Neural cell (in vitro differentiated cells): ENCODE results near the gene CDKAL1. TPM values are rescaled to one million over a fixed set of nuclear protein-coding genes. Genes with fewer than 3 reads are reported as not detected.

ENCODE experiments used
- H2AFZ ChIP-seq: fragments of 200-600, 300-800 bp; sonication (generic), shearing (Covaris generic); 2 replicates; pipeline ENCODE4 v1.6.0; 2014; ENCODE audit warnings: low read depth, mild to moderate bottlenecking, antibody characterized with exemption, low read length, moderate library complexity
- H3F3A ChIP-seq: fragments of 200-600 bp; shearing (Covaris generic); 2 replicates; pipeline ENCODE4 v1.6.1; 2016; ENCODE audit warnings: mild to moderate bottlenecking, moderate library complexity, mixed read lengths, antibody characterized with exemption, low read length; ENCODE audit not compliant: insufficient read depth, poor library complexity, severe bottlenecking
- H3K27ac ChIP-seq: fragments of 200-600, 300-800 bp; sonication (generic), shearing (Covaris generic); 2 replicates; pipeline ENCODE4 v1.5.1; 2014; ENCODE audit warnings: mild to moderate bottlenecking, low read length, moderate library complexity
- H3K27me3 ChIP-seq: fragments of 300-800, 200-600 bp; sonication (generic), shearing (Covaris generic); 2 replicates; pipeline ENCODE4 v1.6.0; 2014; ENCODE audit warnings: mild to moderate bottlenecking, low read depth, low read length, moderate library complexity; ENCODE audit not compliant: insufficient read depth
- H3K36me3 ChIP-seq: fragments of 300-800, 200-600 bp; sonication (generic), shearing (Covaris generic); 2 replicates; pipeline ENCODE4 v1.5.1; 2014; ENCODE audit warnings: mild to moderate bottlenecking, antibody characterized with exemption, low read length, moderate library complexity; ENCODE audit not compliant: insufficient read depth
- H3K4me2 ChIP-seq: fragments of 300-800, 200-600 bp; sonication (generic), shearing (Covaris generic); 2 replicates; pipeline ENCODE4 v1.6.0; 2014; ENCODE audit warnings: mild to moderate bottlenecking, low read length
- H3K4me3 ChIP-seq: fragments of 300-800, 200-600 bp; sonication (generic), shearing (Covaris generic); 2 replicates; pipeline ENCODE4 v1.5.1; 2014; ENCODE audit warnings: mild to moderate bottlenecking, low read length, moderate library complexity
- H3K79me2 ChIP-seq: fragments of 200-600 bp; shearing (Covaris generic); replicated peaks from 2 replicates; pipeline ENCODE4 v1.6.0; 2014; ENCODE audit warnings: mild to moderate bottlenecking, low read length, moderate library complexity; ENCODE audit not compliant: insufficient read depth
- H3K9ac ChIP-seq: fragments of 300-800, 200-600 bp; sonication (generic), shearing (Covaris generic); 2 replicates; pipeline ENCODE4 v1.6.1; 2016; ENCODE audit warnings: mild to moderate bottlenecking, low read length, mixed read lengths
- H3K9me2 ChIP-seq: fragments of 200-600 bp; shearing (Covaris generic); 2 replicates; pipeline ENCODE4 v1.6.1; 2016; ENCODE audit warnings: mild to moderate bottlenecking, low read length, mixed read lengths; ENCODE audit not compliant: insufficient read depth
- H3K9me3 ChIP-seq: fragments of 200-600, 300-800 bp; sonication (generic), shearing (Covaris generic); 2 replicates; pipeline ENCODE4 v1.6.1; 2016; ENCODE audit warnings: mild to moderate bottlenecking, mixed run types, low read length, moderate library complexity, mixed read lengths
- H4K20me1 ChIP-seq: fragments of 200-600 bp; shearing (Covaris generic); 2 replicates; pipeline ENCODE4 v1.6.1; 2016; ENCODE audit warnings: mild to moderate bottlenecking, mixed run types; ENCODE audit not compliant: insufficient read depth
- EP300 ChIP-seq: fragments of 450-650 bp; conservative IDR thresholded peaks from 2 replicates; pipeline ENCODE4 v1.6.1; 2014; ENCODE audit warnings: antibody characterized with exemption, mild to moderate bottlenecking, moderate library complexity; ENCODE audit not compliant: poor library complexity, severe bottlenecking
- EZH2 ChIP-seq: fragments of 200-600, 300-800 bp; shearing (Covaris generic), sonication (generic); IDR thresholded peaks from 2 replicates; pipeline ENCODE4 v1.6.1; 2014; ENCODE audit warnings: antibody characterized with exemption, low read length, borderline replicate concordance, mild to moderate bottlenecking; ENCODE audit not compliant: insufficient read depth, poor library complexity, severe bottlenecking
- MXI1 ChIP-seq: fragments of 450-650 bp; conservative IDR thresholded peaks from 2 replicates; pipeline ENCODE4 v1.6.1; 2014; ENCODE audit warnings: antibody characterized with exemption, mild to moderate bottlenecking; ENCODE audit not compliant: poor library complexity, severe bottlenecking
- POLR2AphosphoS5 ChIP-seq: IDR thresholded peaks from 2 replicates; pipeline ENCODE4 v1.6.1; 2012
- RAD21 ChIP-seq: fragments of 450-650 bp; conservative IDR thresholded peaks from 2 replicates; pipeline ENCODE4 v1.6.1; 2014; ENCODE audit warnings: antibody characterized with exemption, mild to moderate bottlenecking, moderate library complexity
- SMC3 ChIP-seq: fragments of 450-650 bp; conservative IDR thresholded peaks from 2 replicates; pipeline ENCODE4 v1.6.1; 2014; ENCODE audit warnings: antibody characterized with exemption, mild to moderate bottlenecking, moderate library complexity; ENCODE audit not compliant: poor library complexity
- TAF1 ChIP-seq: IDR thresholded peaks from 2 replicates; pipeline ENCODE4 v1.6.1; 2012; ENCODE audit warnings: low read depth
- polyA plus RNA-seq: library from polyadenylated mRNA; depleted of rRNA; stranded (reverse); fragments of >200 nt; gene quantifications from 2 replicates; pipeline ENCODE4 v1.2.3, GENCODE V29; 2014
- TF ChIP-seq, protein P1 (sequence below): IDR thresholded peaks from 2 replicates; pipeline ENCODE4 v1.6.1; 2012; ENCODE audit warnings: borderline replicate concordance
- TF ChIP-seq, protein P2 (sequence below): fragments of 450-650 bp; IDR thresholded peaks from 2 replicates; pipeline ENCODE4 v1.5.1; 2014; ENCODE audit warnings: antibody characterized with exemption, mild to moderate bottlenecking, moderate library complexity; ENCODE audit not compliant: poor library complexity, severe bottlenecking

The CDKAL1 gene
- polyA plus RNA-seq, 1 donor from 2014 or later: 10.7 TPM

DNA sequence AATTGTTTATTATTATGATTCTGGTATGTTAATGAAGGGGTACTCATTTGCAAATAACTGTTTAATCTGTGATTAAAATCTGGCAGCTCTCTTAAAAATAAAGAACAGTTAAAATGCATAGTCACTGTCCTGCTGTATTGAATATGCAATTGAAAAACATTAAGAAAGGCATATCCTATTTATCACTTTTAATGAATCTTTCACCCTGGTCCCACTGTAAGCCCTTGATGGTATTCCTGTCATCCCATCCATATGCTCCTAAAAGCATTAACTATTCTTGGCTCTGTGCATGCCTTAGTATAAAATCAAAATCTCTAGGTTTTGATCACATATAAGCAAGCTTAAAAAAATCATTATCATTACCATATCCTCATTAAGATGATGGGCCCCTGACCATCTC, 648.3 kb downstream of the CDKAL1 start:
- Histone ChIP-seq H3K9me2 (no peaks in the 10 kb centered on the region), H3K27ac (no peak overlapping the region), H3K9me3 (no peaks in the 10 kb centered on the region), H3K4me3 (no peak overlapping the region), H3K36me3 (no peaks in the 10 kb centered on the region), H3F3A (peaks cover 5% of the 10 kb centered on the region), H2AFZ (no peak overlapping the region), H4K20me1 (no peaks in the 10 kb centered on the region), H3K4me2 (no peak overlapping the region), H3K9ac (no peak overlapping the region), H3K27me3 (no peaks in the 10 kb centered on the region), H3K79me2 (no peaks in the 10 kb centered on the region)
- TF ChIP-seq, protein P1, sequence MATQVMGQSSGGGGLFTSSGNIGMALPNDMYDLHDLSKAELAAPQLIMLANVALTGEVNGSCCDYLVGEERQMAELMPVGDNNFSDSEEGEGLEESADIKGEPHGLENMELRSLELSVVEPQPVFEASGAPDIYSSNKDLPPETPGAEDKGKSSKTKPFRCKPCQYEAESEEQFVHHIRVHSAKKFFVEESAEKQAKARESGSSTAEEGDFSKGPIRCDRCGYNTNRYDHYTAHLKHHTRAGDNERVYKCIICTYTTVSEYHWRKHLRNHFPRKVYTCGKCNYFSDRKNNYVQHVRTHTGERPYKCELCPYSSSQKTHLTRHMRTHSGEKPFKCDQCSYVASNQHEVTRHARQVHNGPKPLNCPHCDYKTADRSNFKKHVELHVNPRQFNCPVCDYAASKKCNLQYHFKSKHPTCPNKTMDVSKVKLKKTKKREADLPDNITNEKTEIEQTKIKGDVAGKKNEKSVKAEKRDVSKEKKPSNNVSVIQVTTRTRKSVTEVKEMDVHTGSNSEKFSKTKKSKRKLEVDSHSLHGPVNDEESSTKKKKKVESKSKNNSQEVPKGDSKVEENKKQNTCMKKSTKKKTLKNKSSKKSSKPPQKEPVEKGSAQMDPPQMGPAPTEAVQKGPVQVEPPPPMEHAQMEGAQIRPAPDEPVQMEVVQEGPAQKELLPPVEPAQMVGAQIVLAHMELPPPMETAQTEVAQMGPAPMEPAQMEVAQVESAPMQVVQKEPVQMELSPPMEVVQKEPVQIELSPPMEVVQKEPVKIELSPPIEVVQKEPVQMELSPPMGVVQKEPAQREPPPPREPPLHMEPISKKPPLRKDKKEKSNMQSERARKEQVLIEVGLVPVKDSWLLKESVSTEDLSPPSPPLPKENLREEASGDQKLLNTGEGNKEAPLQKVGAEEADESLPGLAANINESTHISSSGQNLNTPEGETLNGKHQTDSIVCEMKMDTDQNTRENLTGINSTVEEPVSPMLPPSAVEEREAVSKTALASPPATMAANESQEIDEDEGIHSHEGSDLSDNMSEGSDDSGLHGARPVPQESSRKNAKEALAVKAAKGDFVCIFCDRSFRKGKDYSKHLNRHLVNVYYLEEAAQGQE: no peak
- TF ChIP-seq EP300 (no peak), TAF1 (no peak), SMC3 (no peak), EZH2 (no peak), RAD21 (no peak), MXI1 (no peak), POLR2AphosphoS5 (no peak)
- TF ChIP-seq, protein P2, sequence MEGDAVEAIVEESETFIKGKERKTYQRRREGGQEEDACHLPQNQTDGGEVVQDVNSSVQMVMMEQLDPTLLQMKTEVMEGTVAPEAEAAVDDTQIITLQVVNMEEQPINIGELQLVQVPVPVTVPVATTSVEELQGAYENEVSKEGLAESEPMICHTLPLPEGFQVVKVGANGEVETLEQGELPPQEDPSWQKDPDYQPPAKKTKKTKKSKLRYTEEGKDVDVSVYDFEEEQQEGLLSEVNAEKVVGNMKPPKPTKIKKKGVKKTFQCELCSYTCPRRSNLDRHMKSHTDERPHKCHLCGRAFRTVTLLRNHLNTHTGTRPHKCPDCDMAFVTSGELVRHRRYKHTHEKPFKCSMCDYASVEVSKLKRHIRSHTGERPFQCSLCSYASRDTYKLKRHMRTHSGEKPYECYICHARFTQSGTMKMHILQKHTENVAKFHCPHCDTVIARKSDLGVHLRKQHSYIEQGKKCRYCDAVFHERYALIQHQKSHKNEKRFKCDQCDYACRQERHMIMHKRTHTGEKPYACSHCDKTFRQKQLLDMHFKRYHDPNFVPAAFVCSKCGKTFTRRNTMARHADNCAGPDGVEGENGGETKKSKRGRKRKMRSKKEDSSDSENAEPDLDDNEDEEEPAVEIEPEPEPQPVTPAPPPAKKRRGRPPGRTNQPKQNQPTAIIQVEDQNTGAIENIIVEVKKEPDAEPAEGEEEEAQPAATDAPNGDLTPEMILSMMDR: no peak

DNA sequence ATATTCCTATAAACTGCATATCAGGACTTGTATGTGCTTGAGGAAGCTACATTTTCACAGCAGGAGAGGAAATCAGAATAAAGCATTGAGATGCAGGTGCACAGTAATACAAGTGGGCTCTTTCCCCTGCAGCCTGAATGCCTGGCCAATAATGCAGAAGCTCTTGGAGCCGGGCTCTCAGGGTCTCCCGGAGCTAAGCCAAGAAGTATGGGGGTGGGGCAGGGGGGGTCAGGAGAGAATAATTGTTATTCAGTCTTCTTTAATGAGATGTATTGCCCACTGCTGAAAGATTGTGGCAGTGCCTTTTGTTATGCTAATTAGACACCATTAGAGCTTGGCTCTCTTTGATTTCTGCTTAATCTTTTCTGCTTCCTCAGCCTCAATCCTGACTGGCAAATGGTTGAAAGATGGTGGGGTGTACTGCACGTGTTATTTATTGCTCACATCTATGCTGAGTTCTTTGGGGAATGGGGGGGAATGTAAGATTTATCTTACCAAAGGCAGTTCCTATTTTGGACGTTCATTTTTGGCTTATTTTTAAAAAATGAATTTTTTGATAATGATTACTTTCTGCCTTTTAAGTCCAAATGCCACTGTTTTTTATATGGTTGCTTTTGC, 651.7 kb downstream of the CDKAL1 start:
- Histone ChIP-seq H3K27ac (peak overlapping the region; percentile 83), H3F3A (peaks cover 5% of the 10 kb centered on the region), H3K9ac (peak overlapping the region; percentile 32), H3K79me2 (no peaks in the 10 kb centered on the region), H3K27me3 (no peaks in the 10 kb centered on the region), H3K4me2 (peak overlapping the region; percentile 37), H3K9me2 (no peaks in the 10 kb centered on the region), H3K9me3 (no peaks in the 10 kb centered on the region), H3K4me3 (peak overlapping the region; percentile 36), H3K36me3 (no peaks in the 10 kb centered on the region), H4K20me1 (no peaks in the 10 kb centered on the region), H2AFZ (peak overlapping the region; percentile 5)
- TF ChIP-seq MXI1 (peak; percentile 36), RAD21 (peak; percentile 41), SMC3 (peak; percentile 26), TAF1 (no peak), POLR2AphosphoS5 (peak; percentile 64), EP300 (peak; percentile 53), EZH2 (no peak)
- TF ChIP-seq, protein P2: no peak
- TF ChIP-seq, protein P1: no peak
